Measurements from ENCODE around the gene SLC35F5. TPM values are rescaled to one million over a fixed set of nuclear protein-coding genes. Genes with fewer than 3 reads are reported as not detected.

SLC35F5 gene
- total and polyA plus RNA-seq, 2 of the 4 experiments (the other 2 are of a cell fraction) = 30.5 to 93.4 TPM

GRCh38 chr2:113676623-113677266 is 79.7 kb downstream of the SLC35F5 start:
- dilution Hi-C loops (cut with HindIII; ENCODE audit: low sequenced_read_pairs, unreplicated experiment) (no loop called here), intact Hi-C loops (cut with micrococcal nuclease) (no loop called here), in situ Hi-C loops (cut with MboI; ENCODE audit: low sequenced_read_pairs) (no loop called here)
- H3K18ac ChIP-seq (ENCODE audit: low read depth, low read length) = no peak overlapping the region
- H3K14ac ChIP-seq (replicated peaks; ENCODE audit: low read depth, low read length) = no peak overlapping the region
- H3K27ac ChIP-seq (ENCODE audit: insufficient read depth, low read length) = no peak overlapping the region
- no peak overlapping the region for H2AK9ac ChIP-seq (replicated peaks; ENCODE audit: low read depth, low read length, poor library complexity)
- H2BK20ac ChIP-seq (ENCODE audit: low read depth, low read length) = no peak overlapping the region
- H2BK5ac ChIP-seq (ENCODE audit: low read depth, low read length, poor library complexity, severe bottlenecking) = no peak overlapping the region
- no TSS peak for BruUV-seq (replicated peaks)
- DNase-seq = no peak
- no peak overlapping the region for H3K56ac ChIP-seq (ENCODE audit: extremely low read depth, insufficient read depth, low read length)
- H3K9me1 ChIP-seq (ENCODE audit: insufficient read depth, low read length) = no peaks in the 10 kb centered on the region
- no peak overlapping the region for H3K4ac ChIP-seq (ENCODE audit: low read depth, low read length)
- no peak overlapping the region for H2BK15ac ChIP-seq (ENCODE audit: low read depth, low read length)
- H3K79me1 ChIP-seq (ENCODE audit: low read depth in 1 of 2, low read length in 2 of 2) = no peaks in the 10 kb centered on the region
- H4K8ac ChIP-seq (ENCODE audit: low read depth in 2 of 2, low read length in 2 of 2) = no peak overlapping the region
- H3K4me1 ChIP-seq (ENCODE audit: control insufficient read depth, insufficient read depth, low read length) = no peaks in the 10 kb centered on the region
- ChIA-PET POLR2A (ENCODE audit: unreplicated experiment) (no interaction called here), CTCF (no interaction called here)
- TF ChIP-seq CHD1 (IDR thresholded peaks at IDR 0.05; ENCODE audit: low read depth, low read length) = no peak
- no peak for TF ChIP-seq RFX5 (IDR thresholded peaks at IDR 0.05; ENCODE audit: low read depth, low read length)
- TF ChIP-seq RCOR1 (IDR thresholded peaks at IDR 0.05; ENCODE audit: insufficient replicate concordance, low read length) = no peak
- TF ChIP-seq SMC3 (IDR thresholded peaks at IDR 0.05; ENCODE audit: low read depth, low read length) = no peak
- TF ChIP-seq USF2 (IDR thresholded peaks at IDR 0.05; ENCODE audit: low read depth, low read length) = no peak
- TF ChIP-seq ELK1 (IDR thresholded peaks at IDR 0.05; ENCODE audit: borderline replicate concordance, low read depth, low read length) = no peak
- TF ChIP-seq MAZ (IDR thresholded peaks at IDR 0.05; ENCODE audit: borderline replicate concordance, low read depth, low read length) = no peak
- TF ChIP-seq CEBPB (IDR thresholded peaks at IDR 0.05; ENCODE audit: low read depth, low read length) = no peak
- TF ChIP-seq POLR2A (IDR thresholded peaks at IDR 0.05; ENCODE audit: low read depth, low read length) = no peak
- no peak for TF ChIP-seq MAFK (IDR thresholded peaks at IDR 0.05; ENCODE audit: low read depth, low read length)
- no peak for TF ChIP-seq RAD21 (IDR thresholded peaks at IDR 0.05; ENCODE audit: low read length)
- no peak for TF ChIP-seq MXI1 (IDR thresholded peaks at IDR 0.05; ENCODE audit: borderline replicate concordance, low read depth, low read length)
- TF ChIP-seq FOS (IDR thresholded peaks at IDR 0.05; ENCODE audit: low read depth, low read length) = no peak
- H3K4me2 ChIP-seq (ENCODE audit: low read depth, low read length) = no peak overlapping the region
- WGBS, 2 experiments (ENCODE audit: extremely low coverage in 2 of 2, insufficient read length in 1 of 2) = 60% methylated on average over 1 of the region's 4 CpGs; no CpG with 5 or more reads in 1 of the 2 experiments
- H3K27me3 ChIP-seq (ENCODE audit: control insufficient read depth, insufficient read depth, low read length) = peaks cover 26% of the 10 kb centered on the region
- no peak overlapping the region for H2AK5ac ChIP-seq (ENCODE audit: low read depth, low read length)
- H3K9me3 ChIP-seq (ENCODE audit: control insufficient read depth, insufficient read depth, low read length) = no peaks in the 10 kb centered on the region
- H4K5ac ChIP-seq (ENCODE audit: low read depth, low read length) = no peak overlapping the region
- H3K9ac ChIP-seq (ENCODE audit: low read depth, low read length) = no peak overlapping the region
- no peak for ATAC-seq (ENCODE audit: low read depth)
- H2AFZ ChIP-seq (replicated peaks; ENCODE audit: low read length, poor library complexity) = no peak overlapping the region
- H4K20me1 ChIP-seq (ENCODE audit: insufficient read depth, low read length) = no peaks in the 10 kb centered on the region
- no peak overlapping the region for H3K4me3 ChIP-seq (ENCODE audit: insufficient read depth, low read depth, low read length)
- H3K36me3 ChIP-seq (ENCODE audit: control insufficient read depth, insufficient read depth, low read length) = no peaks in the 10 kb centered on the region
- H3K23ac ChIP-seq (ENCODE audit: low read depth, low read length) = no peak overlapping the region
- no peak overlapping the region for H2BK120ac ChIP-seq (ENCODE audit: low read depth, low read length)
- H4K91ac ChIP-seq (ENCODE audit: insufficient read depth, low read depth, low read length) = no peak overlapping the region
